Activated CD8-positive, alpha-beta T cell treated with anti-CD3 and anti-CD28 coated beads for 36 hours (primary cell): ENCODE data around the gene MPP4. TPM values are rescaled to one million over a fixed set of nuclear protein-coding genes. Genes with fewer than 3 reads are reported as not detected.
A peak's percentile ranks its signal among the peaks of the same experiment; 100 is the strongest.

Experiments
- ATAC-seq: fragments of 200-7000 bp; cut with Tn5 transposase; one replicate; pipeline ENCODE4 v1.10.0; 2021; ENCODE audit warnings: mild to moderate bottlenecking, moderate library complexity
- CTCF ChIA-PET: fragments of 350-600 bp; sonication (Branson Sonifier 250); formaldehyde crosslinking; loops from one replicate; lab custom pipeline; 2021; ENCODE audit warnings: antibody characterized with exemption; lab: Charles Lee
- POLR2A ChIA-PET: fragments of 350-600 bp; sonication (Branson Sonifier 250); formaldehyde crosslinking; loops from one replicate; lab custom pipeline; 2021; ENCODE audit warnings: antibody characterized with exemption; lab: Charles Lee
- DNase-seq: peaks from one replicate; pipeline ENCODE4 v3.0.0-alpha.2; 2020
- H3K27ac Mint-ChIP-seq: one replicate; pipeline ENCODE4 v1.8.0; 2021; ENCODE audit warnings: mild to moderate bottlenecking, mixed read lengths
- H3K27me3 Mint-ChIP-seq: one replicate; pipeline ENCODE4 v1.8.0; 2021; ENCODE audit warnings: mixed read lengths
- H3K36me3 Mint-ChIP-seq: one replicate; pipeline ENCODE4 v1.8.0; 2021; ENCODE audit warnings: low read depth, mixed read lengths
- H3K4me1 Mint-ChIP-seq: one replicate; pipeline ENCODE4 v1.8.0; 2021; ENCODE audit warnings: low read depth, mixed read lengths
- H3K4me3 Mint-ChIP-seq: one replicate; pipeline ENCODE4 v1.8.0; 2021; ENCODE audit warnings: mild to moderate bottlenecking, moderate library complexity, mixed read lengths
- H3K9me3 Mint-ChIP-seq: one replicate; pipeline ENCODE4 v1.8.0; 2021; ENCODE audit warnings: mixed read lengths
- CTCF ChIP-seq: fragments of 200-600 bp; IDR thresholded peaks from one replicate; pipeline ENCODE4 v1.8.0; 2022; ENCODE audit warnings: antibody characterized with exemption, mild to moderate bottlenecking
- intact Hi-C: fragments of 100-400 bp; cut with micrococcal nuclease; formaldehyde crosslinking; loops from one replicate; pipeline ENCODE4 v1.10.0; 2022
- total RNA-seq, 2 experiments: library from RNA; stranded (reverse); gene quantifications; one replicate each; pipeline ENCODE4 v1.2.3, GENCODE V29; 2021

The MPP4 gene
- total RNA-seq, 2 experiments from 2014 or later = not detected

GRCh38 chr2:201618744-201619662, 79.4 kb downstream of the MPP4 start:
- POLR2A ChIA-PET = no interaction called here
- DNase-seq = peak; percentile 6
- ATAC-seq = no peak

DNA sequence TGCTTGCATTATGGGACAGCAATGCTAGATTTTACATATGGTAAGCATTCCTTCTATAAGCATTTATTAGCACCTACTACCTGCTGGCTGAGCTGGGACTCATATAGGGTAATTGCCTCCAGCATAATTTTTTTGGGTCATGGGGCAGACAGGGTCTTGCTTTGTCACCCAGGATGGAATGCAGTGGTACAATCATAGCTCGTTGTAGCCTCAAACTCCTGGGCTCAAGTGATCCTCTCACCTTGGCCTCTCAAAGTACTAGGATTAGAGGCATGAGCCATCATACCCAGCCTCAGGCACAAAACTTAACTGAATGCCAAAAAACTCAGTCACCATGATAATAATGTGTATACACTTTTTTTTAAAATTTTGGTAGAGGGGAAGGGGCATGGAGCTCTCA, 90.4 kb downstream of the MPP4 start:
- DNase-seq (no peak), ATAC-seq (no peak)
- TF ChIP-seq CTCF = no peak
- peaks cover 8% of the 10 kb centered on the region for H3K27me3 Mint-ChIP-seq
- ChIA-PET CTCF (no interaction called here), POLR2A (no interaction called here)
- H3K4me3 Mint-ChIP-seq = no peak overlapping the region
- H3K27ac Mint-ChIP-seq = no peak overlapping the region
- intact Hi-C loops = no loop called here
- peaks cover 8% of the 10 kb centered on the region for H3K9me3 Mint-ChIP-seq
- H3K4me1 Mint-ChIP-seq = no peaks in the 10 kb centered on the region
- no peaks in the 10 kb centered on the region for H3K36me3 Mint-ChIP-seq

More at GRCh38 chr2:201618744-201619662, 79.4 kb downstream of the MPP4 start:
- Mint-ChIP-seq H3K4me3 (no peak overlapping the region), H3K27ac (no peak overlapping the region), H3K9me3 (no peaks in the 10 kb centered on the region), H3K27me3 (peaks cover 2% of the 10 kb centered on the region), H3K36me3 (no peaks in the 10 kb centered on the region), H3K4me1 (no peaks in the 10 kb centered on the region)
- intact Hi-C loops = no loop called here
- CTCF ChIA-PET = no interaction called here
- no peak for TF ChIP-seq CTCF

DNA sequence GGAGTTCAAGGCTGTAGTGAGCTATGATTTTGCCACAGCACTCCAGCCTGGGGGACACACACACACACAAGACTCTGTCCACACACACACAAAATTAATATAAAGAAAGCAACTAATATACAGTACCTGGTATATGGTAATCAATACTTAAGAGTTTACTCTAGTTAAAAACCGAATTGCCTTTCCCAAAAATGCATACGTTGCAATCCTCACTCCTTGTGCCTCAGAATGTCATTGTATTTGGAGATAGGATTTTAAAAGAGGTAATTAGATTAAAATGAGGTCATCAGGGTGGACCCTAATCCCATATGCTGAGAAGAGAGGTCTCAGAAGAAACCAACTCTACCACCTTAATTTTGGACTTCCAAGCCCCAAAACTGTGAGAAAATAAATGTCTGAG, 90.9 kb downstream of the MPP4 start:
- intact Hi-C loops = no loop called here
- Mint-ChIP-seq H3K4me1 (no peaks in the 10 kb centered on the region), H3K27me3 (peaks cover 8% of the 10 kb centered on the region), H3K36me3 (no peaks in the 10 kb centered on the region), H3K9me3 (peaks cover 8% of the 10 kb centered on the region), H3K4me3 (no peak overlapping the region), H3K27ac (no peak overlapping the region)
- no peak for ATAC-seq
- CTCF ChIA-PET = no interaction called here
- DNase-seq = no peak
- TF ChIP-seq CTCF = no peak
- POLR2A ChIA-PET = no interaction called here

DNA sequence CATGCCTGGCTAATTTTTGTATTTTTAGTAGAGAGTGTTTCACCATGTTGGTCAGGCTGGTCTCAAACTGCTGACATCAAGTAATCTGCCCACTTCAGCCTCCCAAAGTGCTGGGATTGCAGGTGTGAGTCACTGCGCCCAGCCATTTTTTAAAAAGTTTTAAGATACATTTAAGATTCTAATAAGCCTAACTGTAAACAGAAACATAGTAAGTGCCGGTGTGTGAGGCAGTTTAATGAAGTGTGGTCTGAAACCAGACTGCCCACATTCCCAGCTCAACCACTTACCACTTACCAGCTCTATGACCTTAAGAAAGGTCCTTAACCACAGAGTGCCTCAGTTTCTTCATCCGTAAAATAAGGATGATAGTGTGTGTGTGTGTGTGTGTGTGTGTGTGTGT, 97.5 kb downstream of the MPP4 start:
- Mint-ChIP-seq H3K27me3 (peaks cover 11% of the 10 kb centered on the region), H3K36me3 (peaks cover 3% of the 10 kb centered on the region), H3K4me1 (no peaks in the 10 kb centered on the region), H3K9me3 (peaks cover 9% of the 10 kb centered on the region), H3K27ac (no peak overlapping the region), H3K4me3 (no peak overlapping the region)
- ATAC-seq = no peak
- ChIA-PET POLR2A (no interaction called here), CTCF (no interaction called here)
- DNase-seq = no peak
- TF ChIP-seq CTCF = no peak
- intact Hi-C loops = no loop called here

- TF ChIP-seq CTCF = no peak
- no peak for DNase-seq
- Mint-ChIP-seq H3K9me3 (peaks cover 10% of the 10 kb centered on the region), H3K36me3 (peaks cover 3% of the 10 kb centered on the region), H3K27me3 (peaks cover 5% of the 10 kb centered on the region), H3K4me1 (no peaks in the 10 kb centered on the region), H3K4me3 (no peak overlapping the region), H3K27ac (no peak overlapping the region)
- no peak for ATAC-seq
- ChIA-PET CTCF (no interaction called here), POLR2A (no interaction called here)
- intact Hi-C loops = no loop called here
Observed at GRCh38 chr2:201597397-201597796, 101.0 kb downstream of the MPP4 start.
